CD4-positive, alpha-beta memory T cell (primary cell): ENCODE results near the gene MAPK14. TPM values are rescaled to one million over a fixed set of nuclear protein-coding genes. Genes with fewer than 3 reads are reported as not detected.

ENCODE experiments used
- CTCF ChIA-PET: fragments of 350-600 bp; sonication (Branson Sonifier 250); formaldehyde crosslinking; loops from one replicate; lab custom pipeline; 2021; ENCODE audit warnings: inconsistent platforms; ENCODE audit not compliant: partially characterized antibody; lab: Charles Lee
- POLR2A ChIA-PET: fragments of 350-600 bp; sonication (Branson Sonifier 250); formaldehyde crosslinking; loops from one replicate; lab custom pipeline; 2021; ENCODE audit not compliant: partially characterized antibody; lab: Charles Lee
- DNase-seq, 5 donors: peaks; one replicate each; pipeline versions ENCODE4 v3.0.0 to v3.0.0-alpha.2; 2020 to 2022; ENCODE audit warnings: mixed read lengths in 1 of 5
- H3K27ac ChIP-seq: one replicate; pipeline ENCODE4 v1.7.0; 2013; ENCODE audit warnings: low read depth, low read length
- H3K27me3 ChIP-seq: 2 replicates; pipeline ENCODE4 v1.7.0; 2013; ENCODE audit warnings: mild to moderate bottlenecking, low read length, moderate library complexity; ENCODE audit not compliant: insufficient read depth
- H3K36me3 ChIP-seq: 2 replicates; pipeline ENCODE4 v1.7.0; 2013; ENCODE audit warnings: mild to moderate bottlenecking, low read length, moderate library complexity; ENCODE audit not compliant: insufficient read depth
- H3K4me1 ChIP-seq: 2 replicates; pipeline ENCODE4 v1.7.0; 2013; ENCODE audit warnings: mild to moderate bottlenecking, low read length, moderate library complexity; ENCODE audit not compliant: insufficient read depth
- H3K4me3 ChIP-seq, 2 donors: one replicate each; pipeline ENCODE4 v1.7.0; 2013; ENCODE audit warnings: low read length in 2 of 2, mild to moderate bottlenecking in 1 of 2
- H3K9me3 ChIP-seq, 2 donors: one replicate each; pipeline ENCODE4 v1.7.0; 2013; ENCODE audit warnings: low read length in 2 of 2, control low read depth in 1 of 2; ENCODE audit not compliant: control insufficient read depth in 1 of 2
- H3K27ac Mint-ChIP-seq, 7 donors: one replicate each; pipeline ENCODE4 v1.8.0; 2020 to 2021; ENCODE audit warnings: mixed read lengths in 7 of 7, mild to moderate bottlenecking in 6 of 7, inconsistent platforms in 3 of 7, moderate library complexity in 3 of 7
- H3K27me3 Mint-ChIP-seq, 2 donors: one replicate each; pipeline ENCODE4 v1.8.0; 2020 to 2021; ENCODE audit warnings: mixed read lengths in 2 of 2
- H3K36me3 Mint-ChIP-seq, 2 donors: one replicate each; pipeline ENCODE4 v1.8.0; 2020 to 2021; ENCODE audit warnings: mixed read lengths in 2 of 2, inconsistent platforms in 1 of 2, mild to moderate bottlenecking in 1 of 2
- H3K4me1 Mint-ChIP-seq, 4 donors: one replicate each; pipeline ENCODE4 v1.8.0; 2020 to 2021; ENCODE audit warnings: mixed read lengths in 4 of 4, mild to moderate bottlenecking in 1 of 4
- H3K4me3 Mint-ChIP-seq, 8 donors: one replicate each; pipeline ENCODE4 v1.8.0; 2020 to 2021; ENCODE audit warnings: mixed read lengths in 8 of 8, mild to moderate bottlenecking in 7 of 8, moderate library complexity in 6 of 8, inconsistent platforms in 3 of 8
- H3K9me3 Mint-ChIP-seq, 8 donors: one replicate each; pipeline ENCODE4 v1.8.0; 2020 to 2021; ENCODE audit warnings: mixed read lengths in 8 of 8, mild to moderate bottlenecking in 5 of 8, inconsistent platforms in 3 of 8, moderate library complexity in 1 of 8
- intact Hi-C: fragments of 100-400 bp; cut with micrococcal nuclease; formaldehyde crosslinking; loops from one replicate; pipeline ENCODE4 v1.15.1; 2023
- polyA plus RNA-seq, 2 donors: library from polyadenylated mRNA; unstranded; fragments of 300-500 nt; fragmentation: Illumina TruSeq; gene quantifications; one replicate each; pipeline ENCODE4 v1.2.3, GENCODE V29; 2021
- total RNA-seq, 2 experiments: library from RNA; stranded (reverse); gene quantifications; one replicate each; pipeline ENCODE4 v1.2.3, GENCODE V29; 2021

MAPK14 gene
- total and polyA plus RNA-seq, 4 experiments from 2014 or later: 38.5 to 64.3 (median 53.8) TPM

DNA sequence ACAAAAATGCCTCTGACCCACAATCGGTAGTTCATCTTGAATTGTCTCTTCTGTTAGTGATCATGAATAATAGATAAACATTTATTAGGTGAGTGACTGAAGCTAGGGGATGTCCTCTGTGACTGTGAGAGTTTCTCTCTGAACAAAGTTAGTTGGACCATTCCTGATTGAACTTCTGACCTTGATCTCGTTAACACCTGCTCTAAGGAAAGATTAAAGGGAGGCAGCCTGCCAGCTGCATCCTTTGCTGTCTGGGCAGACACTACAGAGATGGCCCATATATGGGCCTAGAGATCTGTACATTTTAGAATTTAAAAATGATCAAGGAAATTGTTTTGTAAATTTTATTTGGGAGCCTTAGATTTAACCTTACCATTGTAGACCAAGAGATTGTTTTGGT lies 27.3 kb downstream of the MAPK14 start:
- Histone ChIP-seq H3K4me3 (no peak overlapping the region), H3K9me3 (no peaks in the 10 kb centered on the region), H3K36me3 (peaks cover 10% of the 10 kb centered on the region), H3K27me3 (no peaks in the 10 kb centered on the region), H3K27ac (no peak overlapping the region), H3K4me1 (peaks cover 14% of the 10 kb centered on the region)
- Mint-ChIP-seq H3K27ac (peak overlapping the region in 3 of 7 donors; percentile 1 to 15 (median 13)), H3K9me3 (no peaks in the 10 kb centered on the region), H3K27me3 (no peaks in the 10 kb centered on the region), H3K36me3 (peaks cover 8 to 36% of the 10 kb centered on the region in 2 donors), H3K4me3 (no peak overlapping the region), H3K4me1 (peaks cover 4 to 21% (median 16%) of the 10 kb centered on the region in 4 donors)
- ChIA-PET CTCF (no interaction called here), POLR2A (no interaction called here)
- intact Hi-C loops: no loop called here
- DNase-seq: no peak

- no peaks in the 10 kb centered on the region for H3K27me3 ChIP-seq
- no peak overlapping the region for H3K4me3 Mint-ChIP-seq
- H3K36me3 Mint-ChIP-seq: peaks cover 17 to 48% of the 10 kb centered on the region in 2 donors
- peaks cover 4% of the 10 kb centered on the region for H3K4me1 ChIP-seq
- H3K9me3 Mint-ChIP-seq: no peaks in the 10 kb centered on the region
- peaks cover 6 to 31% (median 22%) of the 10 kb centered on the region in 4 donors for H3K4me1 Mint-ChIP-seq
- ChIA-PET POLR2A (no interaction called here), CTCF (no interaction called here)
- peaks cover 11% of the 10 kb centered on the region for H3K36me3 ChIP-seq
- no peaks in the 10 kb centered on the region for H3K9me3 ChIP-seq
- no peak overlapping the region for H3K27ac ChIP-seq
- no peak for DNase-seq
- no peak overlapping the region for H3K4me3 ChIP-seq
- H3K27me3 Mint-ChIP-seq: no peaks in the 10 kb centered on the region
- peak overlapping the region in 1 of 7 donors; percentile 60 for H3K27ac Mint-ChIP-seq
- intact Hi-C loops: no loop called here
Observed at GRCh38 chr6:36056178-36056577, 28.6 kb downstream of the MAPK14 start.

DNA sequence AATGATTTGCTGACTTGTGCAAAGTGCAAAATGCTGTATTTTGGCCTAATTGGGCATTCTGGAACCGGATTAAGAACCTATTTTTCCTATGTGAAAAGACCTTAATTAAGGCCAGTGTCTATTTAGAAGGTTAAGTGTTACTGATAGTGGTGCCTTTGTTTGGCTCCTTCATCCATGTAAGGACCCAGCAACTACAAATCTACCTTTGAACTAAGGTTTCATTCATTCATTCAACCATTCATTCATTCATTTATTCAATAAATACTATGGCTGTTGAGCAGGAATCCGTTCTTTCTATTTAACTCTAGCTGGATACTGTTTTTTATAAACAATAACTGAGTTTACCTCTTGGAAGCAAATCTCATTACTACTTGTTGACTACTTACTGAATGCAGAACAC lies 33.6 kb downstream of the MAPK14 start:
- H3K9me3 Mint-ChIP-seq: no peaks in the 10 kb centered on the region
- no peak overlapping the region for H3K27ac Mint-ChIP-seq
- H3K4me1 ChIP-seq: peaks cover 24% of the 10 kb centered on the region
- H3K4me1 Mint-ChIP-seq: peaks cover 29 to 62% (median 48%) of the 10 kb centered on the region in 4 donors
- ChIA-PET CTCF (interaction anchor here (3.8 kb wide), 1 partner anchor 34 kb away, joined by 13 read pairs; no protein-coding TSS in a partner anchor), POLR2A (no interaction called here)
- no peak overlapping the region for H3K27ac ChIP-seq
- no peak overlapping the region for H3K4me3 Mint-ChIP-seq
- peaks cover 32 to 54% of the 10 kb centered on the region in 2 donors for H3K36me3 Mint-ChIP-seq
- intact Hi-C loops: no loop called here
- H3K36me3 ChIP-seq: peaks cover 9% of the 10 kb centered on the region
- DNase-seq: no peak
- no peak overlapping the region for H3K4me3 ChIP-seq
- no peaks in the 10 kb centered on the region for H3K27me3 ChIP-seq
- H3K27me3 Mint-ChIP-seq: no peaks in the 10 kb centered on the region
- no peaks in the 10 kb centered on the region for H3K9me3 ChIP-seq

- intact Hi-C loops: no loop called here
- Histone ChIP-seq H3K27me3 (no peaks in the 10 kb centered on the region), H3K27ac (no peak overlapping the region), H3K9me3 (no peaks in the 10 kb centered on the region), H3K4me3 (no peak overlapping the region), H3K36me3 (peaks cover 9% of the 10 kb centered on the region), H3K4me1 (peaks cover 27% of the 10 kb centered on the region)
- H3K27ac Mint-ChIP-seq: no peak overlapping the region
- peaks cover 35 to 65% (median 51%) of the 10 kb centered on the region in 4 donors for H3K4me1 Mint-ChIP-seq
- no peaks in the 10 kb centered on the region for H3K9me3 Mint-ChIP-seq
- no peak overlapping the region for H3K4me3 Mint-ChIP-seq
- peaks cover 32 to 51% of the 10 kb centered on the region in 2 donors for H3K36me3 Mint-ChIP-seq
- H3K27me3 Mint-ChIP-seq: no peaks in the 10 kb centered on the region
- CTCF ChIA-PET: interaction anchor here (3.8 kb wide), 1 partner anchor 33 kb away, joined by 13 read pairs; no protein-coding TSS in a partner anchor
- POLR2A ChIA-PET: no interaction called here
- DNase-seq: no peak
Observed at GRCh38 chr6:36062247-36062646, 34.6 kb downstream of the MAPK14 start.

- no peak overlapping the region for H3K27ac ChIP-seq
- no peak for DNase-seq
- H3K9me3 ChIP-seq: no peaks in the 10 kb centered on the region
- Mint-ChIP-seq H3K27me3 (no peaks in the 10 kb centered on the region), H3K27ac (peak overlapping the region in 2 of 7 donors; percentile 17 to 39), H3K9me3 (no peaks in the 10 kb centered on the region), H3K36me3 (peaks cover 32 to 42% of the 10 kb centered on the region in 2 donors), H3K4me3 (no peak overlapping the region), H3K4me1 (peaks cover 43 to 77% (median 59%) of the 10 kb centered on the region in 4 donors)
- ChIA-PET POLR2A (no interaction called here), CTCF (interaction anchor here (3.8 kb wide), 1 partner anchor 32 kb away, joined by 13 read pairs; no protein-coding TSS in a partner anchor)
- intact Hi-C loops: no loop called here
- peaks cover 36% of the 10 kb centered on the region for H3K4me1 ChIP-seq
- no peak overlapping the region for H3K4me3 ChIP-seq
- no peaks in the 10 kb centered on the region for H3K27me3 ChIP-seq
- H3K36me3 ChIP-seq: peaks cover 9% of the 10 kb centered on the region
Observed at GRCh38 chr6:36063318-36064060, 35.9 kb downstream of the MAPK14 start.

- peaks cover 36% of the 10 kb centered on the region for H3K4me1 ChIP-seq
- ChIA-PET POLR2A (interaction anchor here (0.8 kb wide), 1 partner anchor 43 kb away, joined by 3 read pairs; no protein-coding TSS in a partner anchor), CTCF (interaction anchor here (1.1 kb wide), 1 partner anchor 30 kb away, joined by 4 read pairs; no protein-coding TSS in a partner anchor)
- Mint-ChIP-seq H3K9me3 (no peaks in the 10 kb centered on the region), H3K4me1 (peaks cover 47 to 83% (median 65%) of the 10 kb centered on the region in 4 donors), H3K27me3 (no peaks in the 10 kb centered on the region), H3K36me3 (peaks cover 25 to 35% of the 10 kb centered on the region in 2 donors), H3K27ac (peak overlapping the region in 6 of 7 donors; percentile 3 to 87 (median 79)), H3K4me3 (no peak overlapping the region)
- H3K9me3 ChIP-seq: no peaks in the 10 kb centered on the region
- DNase-seq: no peak
- intact Hi-C loops: no loop called here
- peaks cover 6% of the 10 kb centered on the region for H3K36me3 ChIP-seq
- no peak overlapping the region for H3K4me3 ChIP-seq
- no peaks in the 10 kb centered on the region for H3K27me3 ChIP-seq
- no peak overlapping the region for H3K27ac ChIP-seq
Observed at GRCh38 chr6:36064770-36065396, 37.3 kb downstream of the MAPK14 start.

DNA sequence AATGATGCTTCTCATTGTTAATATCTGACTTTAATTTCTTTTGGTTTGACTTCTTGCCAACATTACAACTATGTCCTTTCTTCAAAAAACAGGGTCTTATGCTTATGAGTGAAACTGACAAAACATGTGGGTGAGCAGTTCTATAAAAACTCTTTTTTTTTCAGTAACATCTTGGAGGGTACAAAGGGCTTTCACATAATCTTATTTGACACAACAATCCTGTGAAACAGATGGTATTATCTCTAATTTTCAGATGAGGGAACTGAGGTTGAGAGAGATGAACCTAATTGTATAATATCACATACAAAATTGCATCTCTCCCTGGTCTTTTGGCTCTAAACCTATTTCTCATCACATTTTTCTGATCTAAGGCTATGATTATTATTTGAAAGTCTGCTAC lies 38.3 kb downstream of the MAPK14 start:
- no peaks in the 10 kb centered on the region for H3K27me3 Mint-ChIP-seq
- H3K4me1 ChIP-seq: peaks cover 36% of the 10 kb centered on the region
- peaks cover 51 to 76% (median 65%) of the 10 kb centered on the region in 4 donors for H3K4me1 Mint-ChIP-seq
- no peaks in the 10 kb centered on the region for H3K27me3 ChIP-seq
- no peaks in the 10 kb centered on the region for H3K9me3 Mint-ChIP-seq
- CTCF ChIA-PET: interaction anchor here (0.6 kb wide), 1 partner anchor 769 kb away, joined by 3 read pairs; no protein-coding TSS in a partner anchor
- POLR2A ChIA-PET: no interaction called here
- H3K36me3 ChIP-seq: peaks cover 6% of the 10 kb centered on the region
- peaks cover 14 to 24% of the 10 kb centered on the region in 2 donors for H3K36me3 Mint-ChIP-seq
- no peak overlapping the region for H3K4me3 ChIP-seq
- no peaks in the 10 kb centered on the region for H3K9me3 ChIP-seq
- DNase-seq: no peak
- intact Hi-C loops: no loop called here
- peak overlapping the region in 5 of 7 donors; percentile 3 to 68 (median 31) for H3K27ac Mint-ChIP-seq
- H3K4me3 Mint-ChIP-seq: no peak overlapping the region
- no peak overlapping the region for H3K27ac ChIP-seq
